Cardiac muscle cell (in vitro differentiated cells and primary cell): ENCODE results near the gene LHX6. TPM values are rescaled to one million over a fixed set of nuclear protein-coding genes. Genes with fewer than 3 reads are reported as not detected.

Experiments used
- DNase-seq, 2 donors: peaks; one replicate each; pipeline versions ENCODE4 v3.0.0 to v3.0.0-alpha.2; 2010 to 2017; ENCODE audit warnings: low read depth in 1 of 2, low spot score in 1 of 2
- H3K27ac ChIP-seq: fragments of 200-600 bp; sonication (generic); 2 replicates; pipeline ENCODE4 v1.5.1; 2016
- H3K27me3 ChIP-seq: fragments of 200-600 bp; sonication (generic); 2 replicates; pipeline ENCODE4 v1.6.0; 2016; ENCODE audit warnings: control low read depth
- H3K36me3 ChIP-seq: fragments of 200-600 bp; sonication (generic); 2 replicates; pipeline ENCODE4 v1.5.1; 2016; ENCODE audit warnings: control low read depth
- H3K4me1 ChIP-seq: fragments of 200-600 bp; sonication (generic); 2 replicates; pipeline ENCODE4 v1.8.1; 2017; ENCODE audit warnings: low read depth, mild to moderate bottlenecking, mixed run types
- H3K4me3 ChIP-seq: fragments of 200-600 bp; sonication (generic); 2 replicates; pipeline ENCODE4 v1.5.1; 2016; ENCODE audit warnings: mild to moderate bottlenecking
- H3K9me3 ChIP-seq: fragments of 200-600 bp; sonication (generic); 2 replicates; pipeline ENCODE4 v1.5.1; 2017; ENCODE audit warnings: low read depth, mild to moderate bottlenecking, control low read depth
- CTCF ChIP-seq: IDR thresholded peaks from 2 replicates; pipeline ENCODE4 v1.5.1; 2012; ENCODE audit warnings: low read depth, mild to moderate bottlenecking, low read length
- polyA plus RNA-seq: library from polyadenylated mRNA; unstranded; fragments of >200 nt; fragmentation: Nextera tagmentation; extraction: Ambion mirVana; gene quantifications from 2 replicates; pipeline ENCODE4 v1.2.1, GENCODE V29; 2016
- total RNA-seq: library from RNA; depleted of rRNA; stranded (reverse); fragments of >200 nt; gene quantifications from 2 replicates; pipeline ENCODE4 v1.2.3, GENCODE V29; 2016

The LHX6 gene
- total and polyA plus RNA-seq, 2 experiments from 2014 or later, result 0.12 TPM; not detected in 1

- no peak overlapping the region for H3K27ac ChIP-seq
- peak in 1 of 2 donors; percentile 59 for DNase-seq
- no peak for TF ChIP-seq CTCF
Measured at GRCh38 chr9:122200960-122201595, 27.7 kb downstream of the LHX6 start.

GRCh38 chr9:122197882-122198281 is 30.9 kb downstream of the LHX6 start:
- peaks cover 5% of the 10 kb centered on the region for H3K27me3 ChIP-seq
- H3K4me3 ChIP-seq, result no peak overlapping the region
- H3K9me3 ChIP-seq, result no peaks in the 10 kb centered on the region
- DNase-seq, result no peak
- no peaks in the 10 kb centered on the region for H3K36me3 ChIP-seq
- TF ChIP-seq CTCF, result no peak
- no peaks in the 10 kb centered on the region for H3K4me1 ChIP-seq
- no peak overlapping the region for H3K27ac ChIP-seq

More at GRCh38 chr9:122200960-122201595, 27.7 kb downstream of the LHX6 start:
- Histone ChIP-seq H3K4me3 (no peak overlapping the region), H3K9me3 (no peaks in the 10 kb centered on the region), H3K36me3 (no peaks in the 10 kb centered on the region), H3K4me1 (no peaks in the 10 kb centered on the region), H3K27me3 (no peaks in the 10 kb centered on the region)

- H3K9me3 ChIP-seq, result no peaks in the 10 kb centered on the region
- H3K36me3 ChIP-seq, result no peaks in the 10 kb centered on the region
- DNase-seq, result no peak
- no peak for TF ChIP-seq CTCF
- H3K27ac ChIP-seq, result no peak overlapping the region
- no peaks in the 10 kb centered on the region for H3K4me1 ChIP-seq
- peaks cover 5% of the 10 kb centered on the region for H3K27me3 ChIP-seq
- no peak overlapping the region for H3K4me3 ChIP-seq
Measured at GRCh38 chr9:122197426-122197825, 31.3 kb downstream of the LHX6 start.

- no peaks in the 10 kb centered on the region for H3K9me3 ChIP-seq
- H3K4me3 ChIP-seq, result no peak overlapping the region
- DNase-seq, result no peak
- H3K36me3 ChIP-seq, result no peaks in the 10 kb centered on the region
- no peaks in the 10 kb centered on the region for H3K4me1 ChIP-seq
- H3K27me3 ChIP-seq, result peaks cover 5% of the 10 kb centered on the region
- H3K27ac ChIP-seq, result no peak overlapping the region
- no peak for TF ChIP-seq CTCF
Measured at GRCh38 chr9:122195875-122196274, 32.9 kb downstream of the LHX6 start.

- Histone ChIP-seq H3K9me3 (no peaks in the 10 kb centered on the region), H3K4me3 (no peak overlapping the region), H3K4me1 (no peaks in the 10 kb centered on the region), H3K27me3 (peaks cover 5% of the 10 kb centered on the region), H3K27ac (no peak overlapping the region), H3K36me3 (no peaks in the 10 kb centered on the region)
- no peak for DNase-seq
- no peak for TF ChIP-seq CTCF
Measured at GRCh38 chr9:122193651-122194050, 35.1 kb downstream of the LHX6 start.
